GM12878 (cell line): ENCODE results near the gene ZNF423. TPM values are rescaled to one million over a fixed set of nuclear protein-coding genes. Genes with fewer than 3 reads are reported as not detected.

ENCODE experiments used
- ATAC-seq: fragments of 200-7000 bp; cut with Tn5 transposase; 3 replicates; pipeline ENCODE4 v1.9.1; 2020; ENCODE audit warnings: mild to moderate bottlenecking, moderate library complexity
- BruUV-seq: library from RNA; stranded (reverse); fragments of 400-500 nt; replicated peaks from 2 replicates; lab custom pipeline; 2021; lab: Mats Ljungman, UMichigan
- CTCF ChIA-PET: fragments of 300-600 bp; sonication (Branson Sonifier 250); formaldehyde crosslinking; extraction: SDS; loops from one replicate; lab custom pipeline; 2021; ENCODE audit warnings: inconsistent platforms; lab: Yijun Ruan, JAX
- POLR2A ChIA-PET: fragments of 350-600 bp; formaldehyde crosslinking; extraction: SDS; loops from one replicate; lab custom pipeline; 2021; ENCODE audit warnings: inconsistent platforms; lab: Charles Lee
- RAD21 ChIA-PET: fragments of 300-600 bp; sonication (Branson Sonifier 250); formaldehyde crosslinking; loops from one replicate; lab custom pipeline; 2023; ENCODE audit warnings: antibody characterized with exemption; ENCODE audit not compliant: unreplicated experiment; lab: Charles Lee
- SMC1A ChIA-PET: fragments of 300-600 bp; sonication (Branson Sonifier 250); formaldehyde crosslinking; loops from one replicate; lab custom pipeline; 2023; ENCODE audit not compliant: unreplicated experiment, uncharacterized antibody; lab: Charles Lee
- DNase-seq: peaks from one replicate; pipeline ENCODE4 v3.0.0-alpha.2; 2011; ENCODE audit warnings: low read depth, low spot score
- FAIRE-seq: peaks from 3 replicates; lab custom pipeline; 2011; peaks lifted over from hg19 to GRCh38; lab: Jason Lieb, UNC
- H2AFZ ChIP-seq: 2 replicates; pipeline ENCODE4 v1.6.0; 2011; ENCODE audit warnings: low read depth, low read length, control low read depth; ENCODE audit not compliant: control insufficient read depth
- H3K27ac ChIP-seq: 2 replicates; pipeline ENCODE4 v1.5.1; 2011; ENCODE audit warnings: control low read depth; ENCODE audit not compliant: control insufficient read depth, insufficient read depth
- H3K27me3 ChIP-seq, 2 experiments: replicated peaks in 1 of 2; 2 replicates each; pipeline versions ENCODE4 v1.6.0 to v1.6.1; 2011; ENCODE audit warnings: low read length in 1 of 2; ENCODE audit not compliant: control insufficient read depth in 2 of 2, insufficient read depth in 2 of 2
- H3K36me3 ChIP-seq, 2 experiments: 2 replicates each; pipeline ENCODE4 v1.5.1; 2011; ENCODE audit warnings: low read length in 1 of 2; ENCODE audit not compliant: control insufficient read depth in 2 of 2, insufficient read depth in 2 of 2
- H3K4me1 ChIP-seq: 2 replicates; pipeline ENCODE4 v1.6.1; 2011; ENCODE audit warnings: mild to moderate bottlenecking, low read length, moderate library complexity, mixed read lengths; ENCODE audit not compliant: control insufficient read depth, insufficient read depth
- H3K4me2 ChIP-seq: 2 replicates; pipeline ENCODE4 v1.6.0; 2011; ENCODE audit warnings: control low read depth; ENCODE audit not compliant: control insufficient read depth, insufficient read depth
- H3K4me3 ChIP-seq: fragments of 200-600 bp; sonication (generic); 2 replicates; pipeline ENCODE4 v1.5.1; 2016
- H3K79me2 ChIP-seq: 2 replicates; pipeline ENCODE4 v1.6.0; 2011; ENCODE audit warnings: low read length; ENCODE audit not compliant: control insufficient read depth, insufficient read depth
- H3K9ac ChIP-seq: 2 replicates; pipeline ENCODE4 v1.8.0; 2011; ENCODE audit warnings: low read length, control low read depth, mixed read lengths; ENCODE audit not compliant: control insufficient read depth, insufficient read depth
- H3K9me3 ChIP-seq: replicated peaks from 3 replicates; pipeline ENCODE4 v1.5.1; 2011; ENCODE audit warnings: mild to moderate bottlenecking, low read length; ENCODE audit not compliant: control insufficient read depth, insufficient read depth
- H4K20me1 ChIP-seq: 2 replicates; pipeline ENCODE4 v1.6.0; 2011; ENCODE audit not compliant: control insufficient read depth, insufficient read depth
- ASH2L ChIP-seq: fragments of 300-600, 200-600 bp; sonication (generic); IDR thresholded peaks from 2 replicates; pipeline ENCODE4 v1.6.1; 2017; ENCODE audit warnings: low read depth, mild to moderate bottlenecking, borderline replicate concordance
- CBX3 ChIP-seq: fragments of 200-600 bp; sonication (generic); IDR thresholded peaks from 2 replicates; pipeline ENCODE4 v1.6.1; 2016; ENCODE audit warnings: low read depth, borderline replicate concordance
- KAT2A ChIP-seq: conservative IDR thresholded peaks from 2 replicates; pipeline ENCODE4 v1.6.1; 2011; ENCODE audit warnings: low read depth, low read length; ENCODE audit not compliant: control insufficient read depth
- MTA3 ChIP-seq: IDR thresholded peaks from 2 replicates; pipeline ENCODE4 v1.6.1; 2012; ENCODE audit warnings: low read length, inconsistent platforms, borderline replicate concordance
- NFXL1 ChIP-seq: fragments of 450-650 bp; IDR thresholded peaks from 2 replicates; pipeline ENCODE4 v1.6.1; 2017; ENCODE audit warnings: antibody characterized with exemption, mild to moderate bottlenecking, borderline replicate concordance
- NR2F1 ChIP-seq: fragments of 450-650 bp; conservative IDR thresholded peaks from 2 replicates; pipeline ENCODE4 v1.6.1; 2017; ENCODE audit warnings: mild to moderate bottlenecking
- NRF1 ChIP-seq: conservative IDR thresholded peaks from 2 replicates; pipeline ENCODE4 v1.6.1; 2011; ENCODE audit warnings: mild to moderate bottlenecking, low read depth, low read length, improper control_type of control experiment
- RFX5 ChIP-seq: IDR thresholded peaks from 2 replicates; pipeline ENCODE4 v1.6.1; 2011; ENCODE audit warnings: low read depth, low read length, improper control_type of control experiment
- TAF1 ChIP-seq: IDR thresholded peaks from 2 replicates; pipeline ENCODE4 v1.6.1; 2011; ENCODE audit warnings: mild to moderate bottlenecking, low read depth, low read length, borderline replicate concordance
- ZNF622 ChIP-seq: fragments of 450-650 bp; IDR thresholded peaks from 2 replicates; pipeline ENCODE4 v1.6.1; 2017; ENCODE audit warnings: mild to moderate bottlenecking, inconsistent platforms
- ZSCAN29 ChIP-seq: fragments of 450-650 bp; IDR thresholded peaks from 2 replicates; pipeline ENCODE4 v1.6.1; 2017; ENCODE audit warnings: mild to moderate bottlenecking, moderate library complexity
- WGBS: methylation state at CpG from one replicate; pipeline ENCODE4 v1.1.6; 2016; ENCODE audit warnings: low lambda C conversion rate; ENCODE audit not compliant: insufficient replicate concordance, insufficient coverage; ENCODE audit errors: missing lambda C conversion rate; 5-methylcytosine and 5-hydroxymethylcytosine counted together
- in situ Hi-C: fragments of 300-500 bp; cut with MboI; formaldehyde crosslinking; loops from 9 replicates; pipeline ENCODE4 v1.14.3; 2018; ENCODE audit warnings: mixed read lengths
- intact Hi-C: fragments of 100-400 bp; cut with micrococcal nuclease; formaldehyde crosslinking; loops from one replicate; pipeline ENCODE4 v1.14.2; 2022; ENCODE audit not compliant: unreplicated experiment
- polyA plus RNA-seq, 11 experiments: library from polyadenylated mRNA; depleted of rRNA in 4 of 11; unstranded in 6 of 11; stranded (reverse) in 5 of 11; fragments of >200 nt; fragmentation: Nextera tagmentation in 4 of 11; fragmentation: Illumina TruSeq in 1 of 11; extraction: Ambion mirVana in 4 of 11; extraction: Trizol in 1 of 11; gene quantifications; 1 replicate in 1 of 11; 2 replicates in 10 of 11; pipeline versions ENCODE4 v1.2.1 to v1.2.3, GENCODE V29; 2011 to 2016; ENCODE audit warnings: inconsistent platforms in 2 of 11, missing spikeins in 2 of 11, low read depth in 1 of 11
- total RNA-seq, 4 experiments: library from RNA; depleted of rRNA in 3 of 4; stranded (reverse); fragments of >200 nt in 3 of 4; fragmentation: Illumina TruSeq in 1 of 4; extraction: Trizol in 1 of 4; gene quantifications; 2 replicates each; pipeline versions ENCODE4 v1.2.1 to v1.2.3, GENCODE V29; 2013 to 2021
- TF ChIP-seq, protein P1 (sequence below): IDR thresholded peaks from 2 replicates; pipeline ENCODE4 v1.6.1; 2011; ENCODE audit warnings: low read depth, low read length, improper control_type of control experiment, borderline replicate concordance
- TF ChIP-seq, protein P2 (sequence below): fragments of 450-650 bp; IDR thresholded peaks from 2 replicates; pipeline ENCODE4 v1.6.1; 2016; ENCODE audit warnings: mild to moderate bottlenecking, moderate library complexity, borderline replicate concordance
- TF ChIP-seq, protein P3 (sequence below): IDR thresholded peaks from 2 replicates; pipeline ENCODE4 v1.6.1; 2012; ENCODE audit warnings: low read depth, low read length, improper control_type of control experiment
- TF ChIP-seq, protein P4 (sequence below): fragments of 450-650 bp; IDR thresholded peaks from 2 replicates; pipeline ENCODE4 v1.6.1; 2017; ENCODE audit warnings: low read depth, mild to moderate bottlenecking, moderate library complexity

Gene ZNF423
- total and polyA plus RNA-seq, 10 of the 15 experiments (the other 5 are each of a cell fraction or from before 2014, with no cell fraction given) = 0.03 to 0.64 (median 0.10) TPM

DNA sequence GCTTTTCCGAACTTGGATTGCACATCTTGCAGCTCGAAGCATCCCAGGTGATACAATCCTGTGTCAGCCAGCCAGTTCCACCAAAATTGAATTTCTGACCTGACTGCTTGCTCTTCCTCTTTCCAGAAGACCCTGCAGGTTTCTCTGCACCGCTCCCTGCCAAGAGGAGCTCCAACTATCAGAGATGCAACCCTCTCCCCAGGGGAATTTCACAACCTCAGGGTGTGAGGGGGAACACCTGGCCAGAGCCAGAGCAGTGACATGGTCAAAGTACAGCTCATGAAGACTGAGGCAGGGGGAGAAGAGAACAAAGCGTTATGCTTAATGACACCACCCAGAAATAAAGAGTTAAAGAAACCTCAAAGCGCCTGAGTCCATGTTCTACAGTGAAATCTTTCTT, 25.0 kb downstream of the ZNF423 start:
- ChIA-PET SMC1A (no interaction called here), RAD21 (no interaction called here), CTCF (no interaction called here), POLR2A (no interaction called here)
- H3K79me2 ChIP-seq = no peaks in the 10 kb centered on the region
- peaks cover 3 to 7% of the 10 kb centered on the region in 2 experiments; a peak in 3 of 4 replicates for H3K27me3 ChIP-seq
- H3K9ac ChIP-seq = no peak overlapping the region
- BruUV-seq = no TSS peak
- DNase-seq = no peak
- intact Hi-C loops = no loop called here
- H4K20me1 ChIP-seq = no peaks in the 10 kb centered on the region
- no peak overlapping the region for H2AFZ ChIP-seq
- WGBS = 1% methylated on average over 5 of the region's 5 CpGs
- H3K27ac ChIP-seq = no peak overlapping the region
- no peak overlapping the region for H3K4me3 ChIP-seq
- no peak for ATAC-seq
- H3K4me1 ChIP-seq = no peaks in the 10 kb centered on the region
- FAIRE-seq = no peak
- H3K4me2 ChIP-seq = no peak overlapping the region
- H3K36me3 ChIP-seq = no peaks in the 10 kb centered on the region
- in situ Hi-C loops = no loop called here
- H3K9me3 ChIP-seq = no peaks in the 10 kb centered on the region
- TF ChIP-seq RFX5 = no peak
- TF ChIP-seq, protein P1, sequence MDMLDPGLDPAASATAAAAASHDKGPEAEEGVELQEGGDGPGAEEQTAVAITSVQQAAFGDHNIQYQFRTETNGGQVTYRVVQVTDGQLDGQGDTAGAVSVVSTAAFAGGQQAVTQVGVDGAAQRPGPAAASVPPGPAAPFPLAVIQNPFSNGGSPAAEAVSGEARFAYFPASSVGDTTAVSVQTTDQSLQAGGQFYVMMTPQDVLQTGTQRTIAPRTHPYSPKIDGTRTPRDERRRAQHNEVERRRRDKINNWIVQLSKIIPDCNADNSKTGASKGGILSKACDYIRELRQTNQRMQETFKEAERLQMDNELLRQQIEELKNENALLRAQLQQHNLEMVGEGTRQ = no peak
- no peak for TF ChIP-seq ASH2L
- TF ChIP-seq TAF1 = no peak
- no peak for TF ChIP-seq NR2F1
- TF ChIP-seq MTA3 = no peak
- TF ChIP-seq CBX3 = no peak
- TF ChIP-seq ZNF622 = no peak
- TF ChIP-seq, protein P2, sequence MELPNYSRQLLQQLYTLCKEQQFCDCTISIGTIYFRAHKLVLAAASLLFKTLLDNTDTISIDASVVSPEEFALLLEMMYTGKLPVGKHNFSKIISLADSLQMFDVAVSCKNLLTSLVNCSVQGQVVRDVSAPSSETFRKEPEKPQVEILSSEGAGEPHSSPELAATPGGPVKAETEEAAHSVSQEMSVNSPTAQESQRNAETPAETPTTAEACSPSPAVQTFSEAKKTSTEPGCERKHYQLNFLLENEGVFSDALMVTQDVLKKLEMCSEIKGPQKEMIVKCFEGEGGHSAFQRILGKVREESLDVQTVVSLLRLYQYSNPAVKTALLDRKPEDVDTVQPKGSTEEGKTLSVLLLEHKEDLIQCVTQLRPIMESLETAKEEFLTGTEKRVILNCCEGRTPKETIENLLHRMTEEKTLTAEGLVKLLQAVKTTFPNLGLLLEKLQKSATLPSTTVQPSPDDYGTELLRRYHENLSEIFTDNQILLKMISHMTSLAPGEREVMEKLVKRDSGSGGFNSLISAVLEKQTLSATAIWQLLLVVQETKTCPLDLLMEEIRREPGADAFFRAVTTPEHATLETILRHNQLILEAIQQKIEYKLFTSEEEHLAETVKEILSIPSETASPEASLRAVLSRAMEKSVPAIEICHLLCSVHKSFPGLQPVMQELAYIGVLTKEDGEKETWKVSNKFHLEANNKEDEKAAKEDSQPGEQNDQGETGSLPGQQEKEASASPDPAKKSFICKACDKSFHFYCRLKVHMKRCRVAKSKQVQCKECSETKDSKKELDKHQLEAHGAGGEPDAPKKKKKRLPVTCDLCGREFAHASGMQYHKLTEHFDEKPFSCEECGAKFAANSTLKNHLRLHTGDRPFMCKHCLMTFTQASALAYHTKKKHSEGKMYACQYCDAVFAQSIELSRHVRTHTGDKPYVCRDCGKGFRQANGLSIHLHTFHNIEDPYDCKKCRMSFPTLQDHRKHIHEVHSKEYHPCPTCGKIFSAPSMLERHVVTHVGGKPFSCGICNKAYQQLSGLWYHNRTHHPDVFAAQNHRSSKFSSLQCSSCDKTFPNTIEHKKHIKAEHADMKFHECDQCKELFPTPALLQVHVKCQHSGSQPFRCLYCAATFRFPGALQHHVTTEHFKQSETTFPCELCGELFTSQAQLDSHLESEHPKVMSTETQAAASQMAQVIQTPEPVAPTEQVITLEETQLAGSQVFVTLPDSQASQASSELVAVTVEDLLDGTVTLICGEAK = no peak
- TF ChIP-seq ZSCAN29 = no peak
- TF ChIP-seq, protein P3, sequence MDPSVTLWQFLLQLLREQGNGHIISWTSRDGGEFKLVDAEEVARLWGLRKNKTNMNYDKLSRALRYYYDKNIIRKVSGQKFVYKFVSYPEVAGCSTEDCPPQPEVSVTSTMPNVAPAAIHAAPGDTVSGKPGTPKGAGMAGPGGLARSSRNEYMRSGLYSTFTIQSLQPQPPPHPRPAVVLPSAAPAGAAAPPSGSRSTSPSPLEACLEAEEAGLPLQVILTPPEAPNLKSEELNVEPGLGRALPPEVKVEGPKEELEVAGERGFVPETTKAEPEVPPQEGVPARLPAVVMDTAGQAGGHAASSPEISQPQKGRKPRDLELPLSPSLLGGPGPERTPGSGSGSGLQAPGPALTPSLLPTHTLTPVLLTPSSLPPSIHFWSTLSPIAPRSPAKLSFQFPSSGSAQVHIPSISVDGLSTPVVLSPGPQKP = no peak
- no peak for TF ChIP-seq KAT2A
- TF ChIP-seq, protein P4, sequence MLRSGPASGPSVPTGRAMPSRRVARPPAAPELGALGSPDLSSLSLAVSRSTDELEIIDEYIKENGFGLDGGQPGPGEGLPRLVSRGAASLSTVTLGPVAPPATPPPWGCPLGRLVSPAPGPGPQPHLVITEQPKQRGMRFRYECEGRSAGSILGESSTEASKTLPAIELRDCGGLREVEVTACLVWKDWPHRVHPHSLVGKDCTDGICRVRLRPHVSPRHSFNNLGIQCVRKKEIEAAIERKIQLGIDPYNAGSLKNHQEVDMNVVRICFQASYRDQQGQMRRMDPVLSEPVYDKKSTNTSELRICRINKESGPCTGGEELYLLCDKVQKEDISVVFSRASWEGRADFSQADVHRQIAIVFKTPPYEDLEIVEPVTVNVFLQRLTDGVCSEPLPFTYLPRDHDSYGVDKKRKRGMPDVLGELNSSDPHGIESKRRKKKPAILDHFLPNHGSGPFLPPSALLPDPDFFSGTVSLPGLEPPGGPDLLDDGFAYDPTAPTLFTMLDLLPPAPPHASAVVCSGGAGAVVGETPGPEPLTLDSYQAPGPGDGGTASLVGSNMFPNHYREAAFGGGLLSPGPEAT = no peak
- TF ChIP-seq NRF1 = no peak
- no peak for TF ChIP-seq NFXL1
